GM18951 (cell line): Measurements from ENCODE around the gene ARHGEF40.
"Not testable (repeated sequence)": the region's sequence is repeated elsewhere in the genome, so short reads cannot be mapped to it uniquely, and the experiment has no call there.

ENCODE experiments used
- POLR2A ChIP-seq: IDR thresholded peaks from 4 replicates; pipeline ENCODE4 v1.6.1; 2011; ENCODE audit warnings: mild to moderate bottlenecking; ENCODE audit not compliant: insufficient read length, insufficient read depth; ENCODE audit errors: extremely low read depth
- in situ Hi-C: fragments of 300-500 bp; cut with MboI; formaldehyde crosslinking; loops from one replicate; pipeline ENCODE4 v1.12.0; 2022; ENCODE audit warnings: low sequenced_read_pairs, mixed read lengths, inconsistent platforms; ENCODE audit not compliant: unreplicated experiment

Gene ARHGEF40

GRCh38 chr14:21033133-21033698, 36.9 kb upstream of the ARHGEF40 start:
- in situ Hi-C loops, result no loop called here
- no peak for TF ChIP-seq POLR2A

GRCh38 chr14:21034707-21035106, 35.4 kb upstream of the ARHGEF40 start, which contains the start of gene RNASE13:
Gene RNASE13 (minus strand): TSS chr14:21034807. CDS start chr14:21034288, 519 bp downstream.
- in situ Hi-C loops, result no loop called here
- no peak for TF ChIP-seq POLR2A

GRCh38 chr14:21036751-21037150, 33.4 kb upstream of the ARHGEF40 start:
- in situ Hi-C loops, result no loop called here
- no peak for TF ChIP-seq POLR2A

GRCh38 chr14:21037156-21037555, 32.9 kb upstream of the ARHGEF40 start:
- TF ChIP-seq POLR2A, result no peak
- in situ Hi-C loops, result no loop called here

- in situ Hi-C loops, result no loop called here
- no peak for TF ChIP-seq POLR2A
These were observed 31.4 kb upstream of the ARHGEF40 start for GRCh38 chr14:21038441-21039422.

GRCh38 chr14:21039585-21040369, 30.3 kb upstream of the ARHGEF40 start:
- no peak for TF ChIP-seq POLR2A
- in situ Hi-C loops, result no loop called here

- TF ChIP-seq POLR2A, result no peak
- in situ Hi-C loops, result no loop called here
These were observed 29.7 kb upstream of the ARHGEF40 start for GRCh38 chr14:21040370-21040925.

- in situ Hi-C loops, result not testable (repeated sequence)
These were observed 29.2 kb upstream of the ARHGEF40 start for GRCh38 chr14:21040941-21041340.

GRCh38 chr14:21041676-21042433, 28.2 kb upstream of the ARHGEF40 start, which contains the start of gene RNASE7:
Gene RNASE7 (plus strand): TSS chr14:21042362. CDS start chr14:21042993, 631 bp downstream.
- no peak for TF ChIP-seq POLR2A
- in situ Hi-C loops, result no loop called here

- TF ChIP-seq POLR2A, result no peak
- in situ Hi-C loops, result no loop called here
These were observed 27.2 kb upstream of the ARHGEF40 start for GRCh38 chr14:21042918-21043317.

- in situ Hi-C loops, result no loop called here
- TF ChIP-seq POLR2A, result no peak
These were observed 26.6 kb upstream of the ARHGEF40 start for GRCh38 chr14:21043387-21043973.

- TF ChIP-seq POLR2A, result no peak
- in situ Hi-C loops, result no loop called here
These were observed 26.0 kb upstream of the ARHGEF40 start for GRCh38 chr14:21043974-21044618.

GRCh38 chr14:21047378-21047781, 22.7 kb upstream of the ARHGEF40 start:
- TF ChIP-seq POLR2A, result no peak
- in situ Hi-C loops, result no loop called here
